Stimulated activated CD4-positive, alpha-beta T cell treated with anti-CD3 and anti-CD28 coated beads, Interleukin-12 subunit alpha, Interleukin-12 subunit beta, amount 100 ng/mL, for 4 hours (primary cell): ENCODE results near the gene RHOC.
A peak's percentile ranks its signal among the peaks of the same experiment; 100 is the strongest.

ENCODE experiments used
- DNase-seq: peaks from one replicate; pipeline ENCODE4 v3.0.0-alpha.2; 2020

Gene RHOC

GRCh38 chr1:112700290-112701226 is 6.4 kb downstream of the RHOC start:
- DNase-seq, result peak; percentile 59

- DNase-seq, result no peak
These were observed 7.3 kb downstream of the RHOC start for GRCh38 chr1:112699425-112700144.

GRCh38 chr1:112698366-112699310 is 8.3 kb downstream of the RHOC start:
- no peak for DNase-seq

GRCh38 chr1:112697781-112698201 is 9.1 kb downstream of the RHOC start:
- DNase-seq, result no peak

GRCh38 chr1:112696578-112697314 is 10.2 kb downstream of the RHOC start:
- DNase-seq, result no peak

- DNase-seq, result no peak
These were observed 11.7 kb downstream of the RHOC start for GRCh38 chr1:112695276-112695675.

- no peak for DNase-seq
These were observed 12.5 kb downstream of the RHOC start for GRCh38 chr1:112694363-112694929.

GRCh38 chr1:112693821-112694220 is 13.1 kb downstream of the RHOC start:
- no peak for DNase-seq

- no peak for DNase-seq
These were observed 14.2 kb downstream of the RHOC start for GRCh38 chr1:112692681-112693080.

GRCh38 chr1:112689842-112690237 is 17.1 kb downstream of the RHOC start:
- no peak for DNase-seq

GRCh38 chr1:112689196-112689841 is 17.6 kb downstream of the RHOC start:
- no peak for DNase-seq

GRCh38 chr1:112688781-112689193 is 18.1 kb downstream of the RHOC start:
- no peak for DNase-seq

- no peak for DNase-seq
These were observed 19.0 kb downstream of the RHOC start for GRCh38 chr1:112687785-112688496.

- no peak for DNase-seq
These were observed 19.6 kb downstream of the RHOC start for GRCh38 chr1:112687361-112687760.

- no peak for DNase-seq
These were observed 20.1 kb downstream of the RHOC start for GRCh38 chr1:112686835-112687234.

GRCh38 chr1:112686417-112686816 is 20.5 kb downstream of the RHOC start:
- DNase-seq, result no peak

- no peak for DNase-seq
These were observed 21.0 kb downstream of the RHOC start for GRCh38 chr1:112685913-112686312.

GRCh38 chr1:112678605-112679004 is 28.3 kb downstream of the RHOC start:
- no peak for DNase-seq

GRCh38 chr1:112677501-112677900 is 29.4 kb downstream of the RHOC start:
- no peak for DNase-seq

- DNase-seq, result no peak
These were observed 30.4 kb downstream of the RHOC start for GRCh38 chr1:112676543-112676942.
